ENCODE measurements around the gene DCTN3. TPM values are rescaled to one million over a fixed set of nuclear protein-coding genes. Genes with fewer than 3 reads are reported as not detected.

DCTN3 gene
- total and polyA plus RNA-seq, 2 donors = 87.8 to 97.1 TPM

DNA sequence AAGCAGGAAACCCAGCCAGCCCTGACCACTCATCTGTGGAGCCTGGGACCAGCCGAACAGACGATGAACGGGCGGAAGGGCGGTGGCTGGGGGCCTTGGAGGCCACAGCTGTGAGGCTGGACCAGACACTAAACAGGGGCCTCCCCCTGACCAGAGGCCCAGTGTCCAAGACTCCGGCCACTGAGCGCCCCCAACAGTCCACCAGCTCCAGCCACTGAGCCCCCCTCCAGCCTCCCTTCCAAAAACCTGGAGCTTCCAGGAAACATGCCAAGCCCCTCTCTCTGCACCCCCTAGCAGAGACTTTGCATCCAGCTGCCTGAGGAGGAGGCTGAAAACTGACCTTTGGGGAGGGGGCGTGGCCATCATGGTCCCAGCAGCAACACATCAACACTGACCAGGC lies 54.0 kb downstream of the DCTN3 start:
- H3K27me3 ChIP-seq (ENCODE audit: control insufficient read depth in 2 of 2, insufficient read depth in 1 of 2, low read length in 1 of 2) = peaks cover 0 to 50% of the 10 kb centered on the region in 2 donors
- no peak for DNase-seq (ENCODE audit: low read depth in 6 of 9, low spot score in 9 of 9)
- peaks cover 0 to 6% of the 10 kb centered on the region in 2 donors for H3K4me1 ChIP-seq (ENCODE audit: control insufficient read depth in 2 of 2, insufficient read depth in 2 of 2, low read length in 2 of 2)
- H3K4me3 ChIP-seq (ENCODE audit: low read length in 2 of 2) = no peak overlapping the region
- no peaks in the 10 kb centered on the region for H3K9me3 ChIP-seq (ENCODE audit: control insufficient read depth in 2 of 2, insufficient read depth in 1 of 2, low read length in 1 of 2)
- WGBS = 76% methylated on average over 8 of the region's 8 CpGs
- no peak overlapping the region for H3K27ac ChIP-seq (ENCODE audit: low read depth in 1 of 2, low read length in 1 of 2)
- H3K36me3 ChIP-seq (ENCODE audit: control insufficient read depth in 2 of 2, insufficient read depth in 2 of 2, low read length in 1 of 2) = no peaks in the 10 kb centered on the region

DNA sequence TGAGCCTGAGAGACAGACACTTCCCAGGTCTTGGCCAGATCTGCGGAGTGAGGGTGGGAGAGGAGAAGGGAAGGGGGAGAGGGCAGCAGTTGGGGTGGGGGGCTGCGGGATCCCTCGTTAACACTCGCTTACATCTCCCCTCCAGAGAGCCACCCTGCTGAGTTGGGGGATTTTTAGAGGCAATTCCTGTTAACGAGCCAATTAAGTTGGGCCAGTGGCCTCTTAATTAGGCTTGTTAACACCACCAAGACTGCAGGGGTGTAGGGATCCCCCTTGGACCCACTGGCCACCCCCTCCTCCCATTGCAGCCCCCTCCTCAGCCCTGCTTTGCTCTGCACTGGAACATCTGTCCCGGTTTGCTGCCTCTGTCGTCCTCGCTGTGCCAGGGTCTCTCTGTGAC lies 54.4 kb downstream of the DCTN3 start:
- Histone ChIP-seq H3K4me1 (ENCODE audit: control insufficient read depth in 2 of 2, insufficient read depth in 2 of 2, low read length in 2 of 2) (peaks cover 0 to 8% of the 10 kb centered on the region in 2 donors), H3K27ac (ENCODE audit: low read depth in 1 of 2, low read length in 1 of 2) (no peak overlapping the region), H3K4me3 (ENCODE audit: low read length in 2 of 2) (no peak overlapping the region), H3K9me3 (ENCODE audit: control insufficient read depth in 2 of 2, insufficient read depth in 1 of 2, low read length in 1 of 2) (no peaks in the 10 kb centered on the region), H3K27me3 (ENCODE audit: control insufficient read depth in 2 of 2, insufficient read depth in 1 of 2, low read length in 1 of 2) (peaks cover 0 to 52% of the 10 kb centered on the region in 2 donors), H3K36me3 (ENCODE audit: control insufficient read depth in 2 of 2, insufficient read depth in 2 of 2, low read length in 1 of 2) (no peaks in the 10 kb centered on the region)
- DNase-seq (ENCODE audit: low read depth in 6 of 9, low spot score in 9 of 9) = no peak
- 62% methylated on average over 8 of the region's 8 CpGs for WGBS

DNA sequence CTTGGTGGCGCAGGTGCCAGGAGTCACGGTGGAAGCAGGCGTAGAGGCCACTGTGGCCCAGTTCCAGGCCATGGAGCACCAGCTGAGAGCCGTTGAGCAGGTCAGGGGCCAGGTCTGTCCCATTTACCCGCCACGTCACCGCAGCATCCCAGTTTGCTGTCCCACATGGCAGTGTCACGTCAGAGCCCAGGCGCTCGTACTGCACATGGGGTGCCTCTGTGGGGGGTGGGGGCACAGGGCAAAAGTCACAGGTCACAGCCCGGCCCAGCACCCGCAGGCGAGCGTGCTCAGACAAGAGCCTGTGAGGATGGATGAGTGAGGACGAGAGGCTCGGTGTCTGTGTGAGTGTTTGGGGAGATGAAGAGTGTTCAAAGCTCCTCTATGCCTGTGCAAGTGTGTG lies 55.7 kb downstream of the DCTN3 start:
- Histone ChIP-seq H3K36me3 (ENCODE audit: control insufficient read depth in 2 of 2, insufficient read depth in 2 of 2, low read length in 1 of 2) (no peaks in the 10 kb centered on the region), H3K27ac (ENCODE audit: low read depth in 1 of 2, low read length in 1 of 2) (no peak overlapping the region), H3K9me3 (ENCODE audit: control insufficient read depth in 2 of 2, insufficient read depth in 1 of 2, low read length in 1 of 2) (no peaks in the 10 kb centered on the region), H3K4me1 (ENCODE audit: control insufficient read depth in 2 of 2, insufficient read depth in 2 of 2, low read length in 2 of 2) (peaks cover 0 to 9% of the 10 kb centered on the region in 2 donors), H3K4me3 (ENCODE audit: low read length in 2 of 2) (no peak overlapping the region), H3K27me3 (ENCODE audit: control insufficient read depth in 2 of 2, insufficient read depth in 1 of 2, low read length in 1 of 2) (peaks cover 0 to 58% of the 10 kb centered on the region in 2 donors)
- 96% methylated on average over 16 of the region's 16 CpGs for WGBS
- no peak for DNase-seq (ENCODE audit: low read depth in 6 of 9, low spot score in 9 of 9)

Other genes with a start within 250 kb of the DCTN3 start
- gene MYORG, start 243.6 kb downstream of the DCTN3 start, total RNA-seq = 0.52 TPM
- gene MYORG, start 243.6 kb downstream of the DCTN3 start, polyA plus RNA-seq = 1.3 TPM
- 3.1 TPM for gene FAM219A, start 161.9 kb downstream of the DCTN3 start, total RNA-seq
- gene FAM219A, start 161.9 kb downstream of the DCTN3 start, polyA plus RNA-seq = 9.7 TPM
- 0.38 TPM for gene DNAI1, start 161.7 kb downstream of the DCTN3 start, total RNA-seq
- 0.75 TPM for gene DNAI1, start 161.7 kb downstream of the DCTN3 start, polyA plus RNA-seq
- gene ENHO, start 97.5 kb downstream of the DCTN3 start, total RNA-seq = 0.47 TPM
- 3.7 TPM for gene ENHO, start 97.5 kb downstream of the DCTN3 start, polyA plus RNA-seq
- 3.9 TPM for gene CNTFR, start 30.8 kb downstream of the DCTN3 start, total RNA-seq
- 2.2 TPM for gene CNTFR, start 30.8 kb downstream of the DCTN3 start, polyA plus RNA-seq
- gene RPP25L, start 8.4 kb downstream of the DCTN3 start, total RNA-seq = 38.4 TPM
- 40.8 TPM for gene RPP25L, start 8.4 kb downstream of the DCTN3 start, polyA plus RNA-seq
- 0.09 TPM for gene ARID3C, start 8.6 kb upstream of the DCTN3 start, total RNA-seq
- gene ARID3C, start 8.6 kb upstream of the DCTN3 start, polyA plus RNA-seq = 0.07 TPM
- 21.0 TPM for gene SIGMAR1, start 17.3 kb upstream of the DCTN3 start, total RNA-seq
- 24.6 TPM for gene SIGMAR1, start 17.3 kb upstream of the DCTN3 start, polyA plus RNA-seq
- gene GALT, start 26.2 kb upstream of the DCTN3 start, total RNA-seq = 34.5 TPM
- 61.8 TPM for gene GALT, start 26.2 kb upstream of the DCTN3 start, polyA plus RNA-seq
- 12.6 TPM for gene IL11RA, start 31.7 kb upstream of the DCTN3 start, total RNA-seq
- 52.8 TPM for gene IL11RA, start 31.7 kb upstream of the DCTN3 start, polyA plus RNA-seq
- gene CCL27, start 42.2 kb upstream of the DCTN3 start, total RNA-seq = 4.4 TPM
- 48.4 TPM for gene CCL27, start 42.2 kb upstream of the DCTN3 start, polyA plus RNA-seq
- 905 TPM for gene CCL19, start 70.8 kb upstream of the DCTN3 start, total RNA-seq
- 588 TPM for gene CCL19, start 70.8 kb upstream of the DCTN3 start, polyA plus RNA-seq
- gene CCL21, start 89.6 kb upstream of the DCTN3 start, total RNA-seq = 43.7 TPM
- gene CCL21, start 89.6 kb upstream of the DCTN3 start, polyA plus RNA-seq = 16.6 TPM